Iris pigment epithelial cell (primary cell): Measurements from ENCODE around the gene KLLN.
"Not testable (repeated sequence)": the region's sequence is repeated elsewhere in the genome, so short reads cannot be mapped to it uniquely, and the experiment has no call there.

ENCODE experiments used
- DNase-seq: peaks from one replicate; pipeline ENCODE4 v3.0.0-alpha.2; 2011; ENCODE audit warnings: low read depth

KLLN gene, protein sequence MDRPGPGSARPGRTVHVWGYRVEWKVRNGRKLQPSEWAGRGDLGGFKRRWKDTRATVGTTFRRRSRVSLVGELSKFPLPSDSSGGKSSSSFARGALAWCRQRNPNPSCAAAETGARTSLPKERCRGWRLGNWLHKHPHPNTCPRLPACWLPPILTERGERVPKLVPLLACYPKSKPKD

DNA sequence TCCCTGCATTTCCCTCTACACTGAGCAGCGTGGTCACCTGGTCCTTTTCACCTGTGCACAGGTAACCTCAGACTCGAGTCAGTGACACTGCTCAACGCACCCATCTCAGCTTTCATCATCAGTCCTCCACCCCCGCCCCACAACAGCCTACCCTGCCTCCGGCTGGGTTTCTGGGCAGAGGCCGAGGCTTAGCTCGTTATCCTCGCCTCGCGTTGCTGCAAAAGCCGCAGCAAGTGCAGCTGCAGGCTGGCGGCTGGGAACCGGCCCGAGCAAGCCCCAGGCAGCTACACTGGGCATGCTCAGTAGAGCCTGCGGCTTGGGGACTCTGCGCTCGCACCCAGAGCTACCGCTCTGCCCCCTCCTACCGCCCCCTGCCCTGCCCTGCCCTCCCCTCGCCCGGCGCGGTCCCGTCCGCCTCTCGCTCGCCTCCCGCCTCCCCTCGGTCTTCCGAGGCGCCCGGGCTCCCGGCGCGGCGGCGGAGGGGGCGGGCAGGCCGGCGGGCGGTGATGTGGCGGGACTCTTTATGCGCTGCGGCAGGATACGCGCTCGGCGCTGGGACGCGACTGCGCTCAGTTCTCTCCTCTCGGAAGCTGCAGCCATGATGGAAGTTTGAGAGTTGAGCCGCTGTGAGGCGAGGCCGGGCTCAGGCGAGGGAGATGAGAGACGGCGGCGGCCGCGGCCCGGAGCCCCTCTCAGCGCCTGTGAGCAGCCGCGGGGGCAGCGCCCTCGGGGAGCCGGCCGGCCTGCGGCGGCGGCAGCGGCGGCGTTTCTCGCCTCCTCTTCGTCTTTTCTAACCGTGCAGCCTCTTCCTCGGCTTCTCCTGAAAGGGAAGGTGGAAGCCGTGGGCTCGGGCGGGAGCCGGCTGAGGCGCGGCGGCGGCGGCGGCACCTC lies at the start of gene KLLN, which contains the start of gene PTEN:
TSS of gene KLLN (minus strand) at position 481 of the 891 bp plus-strand sequence. CDS start 1,046 bp downstream, outside the sequence.
TSS of gene PTEN (plus strand) at position 573 of the 891 bp plus-strand sequence. CDS start 845 bp downstream, outside the sequence.
- DNase-seq = peak; percentile 94

DNA sequence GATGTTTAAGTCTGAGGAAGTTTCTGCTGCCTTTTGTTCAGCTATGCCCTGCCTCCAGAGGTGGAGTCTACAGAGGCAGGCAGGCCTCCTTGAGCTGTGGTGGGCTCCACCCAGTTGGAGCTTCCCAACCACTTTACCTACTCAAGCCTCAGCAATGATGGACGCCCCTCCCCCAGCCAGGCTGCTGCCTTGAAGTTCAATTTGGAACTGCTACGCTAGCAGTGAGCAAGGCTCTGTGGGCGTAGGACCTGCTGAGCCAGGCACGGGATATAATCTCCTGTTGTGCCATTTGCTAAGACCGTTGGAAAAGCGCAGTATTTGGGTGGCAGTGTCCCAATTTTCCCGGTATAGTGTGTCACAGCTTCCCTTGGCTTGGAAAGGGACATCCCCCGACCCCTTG lies 40.1 kb upstream of the KLLN start:
- DNase-seq = not testable (repeated sequence)

DNA sequence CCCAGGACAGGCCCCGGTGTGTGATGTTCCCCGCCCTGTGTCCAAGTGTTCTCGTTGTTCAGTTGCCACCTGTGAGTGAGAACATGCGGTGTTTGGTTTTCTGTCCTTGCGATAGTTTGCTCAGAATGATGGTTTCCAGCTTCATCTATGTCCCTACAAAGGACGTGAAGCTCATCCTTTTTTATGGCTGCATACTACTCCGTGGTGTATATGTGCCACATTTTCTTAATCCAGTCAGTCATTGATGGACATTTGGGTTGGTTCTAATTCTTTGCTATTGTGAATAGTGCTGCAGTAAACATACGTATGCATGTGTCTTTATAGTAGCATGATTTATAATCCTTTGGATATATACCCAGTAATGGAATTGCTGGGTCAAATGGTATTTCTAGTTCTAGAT lies 34.6 kb upstream of the KLLN start:
- DNase-seq = not testable (repeated sequence)

DNA sequence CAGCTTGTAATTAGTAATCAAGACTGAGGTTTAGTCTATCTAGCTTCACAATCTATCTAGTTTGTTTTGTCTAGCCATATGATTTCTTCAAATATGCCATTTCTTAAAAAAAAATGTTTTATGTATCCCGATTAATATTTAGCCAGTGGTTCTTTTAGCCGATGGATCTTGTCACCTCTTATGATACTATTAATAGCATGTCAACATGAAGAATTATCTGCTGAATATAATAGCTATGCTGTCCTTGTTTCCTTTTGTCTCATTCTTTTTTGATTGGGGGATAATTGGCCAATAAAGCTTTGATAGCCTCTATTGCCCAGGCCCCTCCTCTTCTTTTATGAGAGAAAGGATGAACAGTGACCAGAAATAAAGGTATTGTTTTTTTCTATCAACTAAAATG lies 32.9 kb upstream of the KLLN start:
- no peak for DNase-seq

DNA sequence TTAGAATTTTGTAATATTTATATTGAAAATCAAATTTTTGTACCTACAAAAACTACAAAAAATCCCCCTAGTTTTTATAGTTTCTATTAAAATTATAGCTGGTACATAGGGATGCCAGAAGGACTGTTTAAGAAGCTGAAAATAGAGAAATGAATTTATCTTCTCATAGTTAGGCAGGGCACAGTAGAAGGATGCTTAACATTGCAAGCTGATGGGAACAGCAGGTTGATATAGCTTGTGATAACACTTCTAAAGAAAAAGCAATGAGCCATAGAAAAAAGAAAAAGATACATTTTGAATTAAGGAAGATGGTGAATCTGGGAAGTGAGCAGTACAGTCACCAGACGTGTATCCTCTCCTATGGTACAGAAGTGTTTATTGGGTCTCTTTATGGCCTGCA lies 32.1 kb upstream of the KLLN start:
- no peak for DNase-seq

DNA sequence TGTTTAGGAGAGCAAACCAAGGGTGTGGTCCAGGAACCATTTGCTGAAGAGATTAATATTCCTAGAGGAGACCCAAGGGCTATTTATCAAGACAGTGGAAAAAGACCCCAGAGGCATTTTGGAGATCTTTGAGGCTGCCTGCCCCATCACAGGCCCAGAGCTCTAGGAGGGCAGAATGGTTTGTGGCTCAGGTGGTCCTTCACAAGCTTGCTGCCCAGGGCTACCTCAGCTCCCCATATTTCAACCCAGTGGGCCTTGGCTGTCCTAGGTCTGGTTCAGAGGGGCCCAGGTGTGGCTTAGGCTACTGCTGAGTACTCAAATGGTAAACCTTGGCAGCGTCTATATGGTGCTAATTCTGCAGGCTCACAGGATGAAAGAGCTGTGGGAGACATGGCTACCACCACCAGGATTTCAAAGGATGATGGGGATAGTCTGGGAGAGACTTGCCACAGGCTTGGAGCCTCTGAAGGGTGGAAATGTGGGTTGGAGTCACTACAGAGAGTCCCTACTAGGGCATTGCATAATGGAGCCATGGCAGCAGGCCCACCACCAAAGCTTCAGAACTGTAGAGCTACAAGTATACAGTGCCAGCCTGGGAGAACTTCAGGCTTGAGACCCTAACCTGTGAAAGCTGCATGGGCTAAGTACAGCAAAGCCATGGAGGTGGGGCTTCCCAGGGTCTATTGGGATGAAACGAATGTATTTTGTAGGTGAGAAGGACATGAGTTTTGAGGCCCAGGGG lies 24.4 kb upstream of the KLLN start:
- DNase-seq = no peak

DNA sequence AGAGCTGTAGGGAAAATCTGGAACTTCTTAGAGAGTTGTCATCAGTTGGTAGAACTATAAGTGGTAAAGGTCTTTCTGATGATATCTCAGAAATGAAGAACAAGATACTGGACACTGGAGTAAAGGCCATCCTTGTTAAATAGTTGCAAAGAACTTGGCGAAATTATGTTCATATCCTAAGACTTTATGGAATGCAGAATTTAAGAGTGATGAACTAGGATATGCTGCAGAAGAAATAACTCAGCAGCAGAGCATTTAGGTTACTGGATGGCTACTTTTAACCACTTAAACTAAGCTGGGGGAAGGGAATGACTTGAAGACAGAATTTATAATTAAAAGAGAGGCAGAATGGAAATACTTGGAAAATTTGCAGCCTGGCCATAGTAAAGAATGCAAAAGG lies 23.8 kb upstream of the KLLN start:
- peak; percentile 26 for DNase-seq

DNA sequence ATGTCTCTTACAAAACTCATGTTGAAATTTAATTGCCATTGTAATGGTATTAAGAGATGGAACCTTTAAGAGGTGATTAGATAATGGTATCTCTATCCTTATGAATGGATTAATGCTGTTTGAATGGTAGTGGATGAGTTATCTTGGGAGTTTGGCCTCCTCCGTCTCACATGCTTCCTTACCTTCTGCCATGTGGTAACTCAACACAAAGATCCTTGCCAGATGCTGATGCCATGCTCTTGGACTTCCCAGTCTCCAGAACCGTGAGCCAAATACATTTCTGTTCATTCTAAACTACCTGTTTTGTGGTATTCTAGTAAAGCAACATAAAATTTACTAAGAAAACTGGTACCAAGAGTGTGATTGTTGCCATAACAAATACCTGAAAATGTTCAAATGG lies 23.3 kb upstream of the KLLN start:
- no peak for DNase-seq

DNA sequence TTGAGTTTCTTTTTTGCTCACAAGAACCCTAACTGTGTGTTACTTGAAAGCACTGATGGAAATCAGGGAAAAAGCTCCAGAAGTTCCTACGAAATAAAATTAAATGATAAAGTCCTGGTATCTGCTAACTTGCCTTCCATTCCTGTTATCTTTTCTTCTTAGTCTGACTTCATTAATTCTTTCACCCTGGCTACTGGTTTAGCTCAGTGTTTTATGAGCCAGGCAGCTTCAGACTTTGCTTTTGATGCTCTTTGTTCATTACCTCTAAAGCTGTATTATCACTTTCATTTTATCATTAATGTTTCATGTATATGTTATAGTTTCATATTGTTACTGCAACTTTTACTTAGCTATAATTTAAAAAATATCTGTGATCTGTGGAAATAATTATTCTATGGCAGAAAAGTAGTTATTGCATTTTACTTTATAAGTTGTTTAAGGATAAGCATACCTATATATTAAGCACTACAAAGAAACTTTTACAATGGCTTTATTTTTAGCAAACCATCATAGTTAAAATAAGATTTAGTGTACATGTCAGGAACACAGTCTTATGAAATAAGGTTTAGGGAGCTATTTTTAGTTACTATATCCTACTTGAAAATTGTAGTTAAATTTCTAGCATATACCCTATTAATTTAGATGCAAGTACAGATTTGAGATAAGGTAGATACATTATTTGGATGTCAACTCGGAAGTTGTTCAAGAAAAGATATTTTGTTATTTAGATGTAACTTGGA lies 19.4 kb upstream of the KLLN start:
- DNase-seq = no peak

DNA sequence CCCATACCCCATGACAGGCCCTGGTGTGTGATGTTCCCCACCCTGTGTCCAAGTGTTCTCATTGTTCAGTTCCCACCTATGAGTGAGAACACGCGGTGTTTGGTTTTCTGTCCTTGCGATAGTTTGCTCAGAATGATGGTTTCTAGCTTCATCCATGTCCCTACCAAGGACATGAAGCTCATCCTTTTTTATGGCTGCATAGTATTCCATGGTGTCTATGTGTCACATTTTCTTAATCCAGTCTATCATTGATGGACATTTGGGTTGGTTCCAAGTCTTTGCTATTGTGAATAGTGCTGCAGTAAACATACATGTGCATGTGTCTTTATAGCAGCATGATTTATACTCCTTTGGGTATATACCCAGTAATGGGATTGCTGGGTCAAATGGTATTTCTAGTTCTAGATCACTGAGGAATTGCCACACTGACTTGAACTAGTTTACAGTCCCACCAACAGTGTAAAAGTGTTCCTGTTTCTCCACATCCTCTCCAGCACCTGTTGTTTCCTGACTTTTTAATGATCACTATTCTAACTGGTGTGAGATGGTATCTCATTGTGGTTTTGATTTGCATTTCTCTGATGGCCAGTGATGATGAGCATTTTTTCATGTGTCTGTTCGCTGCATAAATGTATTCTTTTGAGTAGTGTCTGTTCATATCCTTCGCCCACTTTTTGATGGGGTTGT lies 18.2 kb upstream of the KLLN start:
- DNase-seq = not testable (repeated sequence)

DNA sequence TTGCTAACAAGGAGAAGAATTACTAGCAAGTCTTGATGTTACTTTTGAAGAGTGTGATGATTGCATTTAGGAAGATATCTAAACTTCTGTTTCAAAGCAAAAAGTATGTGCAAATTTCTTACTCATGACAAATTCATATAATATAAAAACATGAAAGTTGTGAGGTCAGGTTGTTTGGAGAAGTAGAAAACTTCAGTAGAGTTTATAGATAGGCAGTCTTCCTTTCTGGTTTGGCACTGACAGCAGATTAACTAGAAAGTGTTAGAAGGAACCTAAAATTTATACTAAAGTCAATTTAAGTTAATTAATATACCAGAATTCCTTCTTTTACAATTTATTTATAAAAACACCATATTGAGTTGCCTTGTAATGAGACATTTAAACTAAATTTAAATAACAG lies 17.0 kb upstream of the KLLN start:
- DNase-seq = no peak

DNA sequence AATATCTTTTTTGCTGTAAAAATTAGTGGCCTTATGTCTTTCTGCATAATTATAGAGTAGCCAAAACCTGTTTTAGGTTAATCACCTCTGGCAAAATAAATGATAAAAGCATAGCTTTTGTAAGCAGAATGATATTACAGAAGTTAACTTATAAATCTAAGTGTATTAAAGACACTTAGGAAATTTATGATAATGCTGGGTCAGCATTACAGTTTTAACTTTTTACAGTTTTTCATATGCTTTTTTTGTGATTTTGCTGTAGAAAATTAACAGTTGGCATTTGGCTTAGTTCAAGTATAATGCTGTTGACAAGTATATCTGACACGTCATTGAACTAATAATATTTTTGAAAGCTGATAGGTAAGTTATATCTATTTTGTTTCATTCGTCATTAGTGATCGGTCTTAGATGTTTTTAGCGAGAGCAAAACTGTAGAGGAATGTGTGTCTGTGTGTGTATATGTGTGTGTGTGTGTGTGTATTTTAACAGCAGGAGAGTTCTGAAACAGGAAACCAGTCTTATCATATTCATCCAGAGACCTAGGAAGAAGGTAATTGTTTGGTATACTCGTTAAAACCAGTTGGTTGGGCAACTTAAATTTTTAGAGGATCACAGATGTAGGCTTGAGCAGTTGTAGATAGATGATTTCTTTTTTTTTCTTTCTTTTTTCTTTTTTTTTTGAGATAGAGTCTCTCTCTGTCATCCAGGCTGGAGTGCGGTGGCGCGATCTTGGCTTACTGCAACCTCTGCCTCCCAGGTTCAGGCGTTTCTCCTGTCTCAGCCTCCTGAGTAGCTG lies 15.5 kb upstream of the KLLN start:
- DNase-seq = no peak

DNA sequence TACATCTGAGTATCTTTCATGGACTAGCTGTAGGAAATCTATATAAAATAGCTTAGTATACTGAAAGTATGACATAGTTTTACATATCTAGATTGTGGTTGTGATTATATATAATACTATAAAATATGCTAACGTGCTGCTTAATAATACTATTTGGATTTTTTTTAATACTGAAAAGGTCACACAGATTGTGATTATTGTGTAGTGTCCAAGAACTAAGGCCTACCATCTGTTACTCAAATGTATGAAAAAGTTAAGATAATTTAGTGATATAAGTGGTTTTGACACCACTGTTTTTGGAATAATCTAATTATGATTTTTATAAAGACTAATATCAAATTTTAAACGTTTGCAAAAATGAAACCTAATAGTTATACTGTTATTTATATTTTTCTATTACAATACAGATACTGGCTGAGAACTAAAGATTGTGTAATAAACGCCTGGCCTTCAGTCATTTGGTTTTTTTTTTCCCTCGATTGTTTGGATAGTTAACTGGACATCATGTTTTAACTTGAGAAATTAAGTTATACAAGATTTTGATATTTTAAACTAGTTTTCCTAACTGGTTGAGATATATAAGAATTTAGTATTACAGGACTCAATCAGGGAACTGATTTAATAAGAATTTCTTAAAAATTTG lies 12.7 kb upstream of the KLLN start:
- no peak for DNase-seq

DNA sequence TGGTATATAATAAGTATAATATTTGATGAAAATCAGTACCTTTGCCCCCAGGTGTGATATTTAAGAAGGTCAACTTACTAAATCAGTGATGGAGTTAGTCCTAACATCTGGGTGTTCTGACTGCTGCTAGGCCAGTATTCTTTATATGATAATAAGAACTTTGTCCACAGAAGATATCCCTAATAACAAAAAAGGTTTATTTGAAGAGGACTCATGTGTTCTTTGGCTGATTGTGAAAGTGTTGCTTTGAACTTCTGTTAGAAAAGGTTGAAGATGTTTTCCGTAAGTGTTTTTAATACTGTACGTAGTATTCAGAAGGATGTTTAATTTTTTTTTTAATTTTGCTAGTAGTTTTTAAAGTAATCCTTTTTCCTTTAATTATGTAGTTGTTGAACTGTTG lies 10.3 kb upstream of the KLLN start:
- no peak for DNase-seq

DNA sequence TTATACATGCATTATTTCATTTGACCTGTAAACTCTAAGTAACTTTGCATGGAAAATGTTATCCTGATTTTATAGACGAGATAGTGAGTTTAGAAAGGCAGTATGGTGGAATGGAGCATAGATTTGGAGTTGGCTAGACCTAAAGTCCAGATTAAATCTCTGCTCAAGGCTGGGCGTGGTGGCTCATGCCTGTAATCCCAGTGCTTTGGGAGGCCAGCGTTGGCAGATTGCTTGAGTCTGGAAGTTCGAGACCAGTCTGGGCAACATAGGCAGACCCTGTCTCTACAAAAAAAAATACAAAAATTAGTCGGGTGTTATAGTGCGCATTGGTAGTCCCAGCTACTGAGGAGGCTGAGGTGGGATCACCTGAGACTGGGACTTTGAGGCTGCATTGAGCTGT lies 9.5 kb upstream of the KLLN start:
- no peak for DNase-seq

DNA sequence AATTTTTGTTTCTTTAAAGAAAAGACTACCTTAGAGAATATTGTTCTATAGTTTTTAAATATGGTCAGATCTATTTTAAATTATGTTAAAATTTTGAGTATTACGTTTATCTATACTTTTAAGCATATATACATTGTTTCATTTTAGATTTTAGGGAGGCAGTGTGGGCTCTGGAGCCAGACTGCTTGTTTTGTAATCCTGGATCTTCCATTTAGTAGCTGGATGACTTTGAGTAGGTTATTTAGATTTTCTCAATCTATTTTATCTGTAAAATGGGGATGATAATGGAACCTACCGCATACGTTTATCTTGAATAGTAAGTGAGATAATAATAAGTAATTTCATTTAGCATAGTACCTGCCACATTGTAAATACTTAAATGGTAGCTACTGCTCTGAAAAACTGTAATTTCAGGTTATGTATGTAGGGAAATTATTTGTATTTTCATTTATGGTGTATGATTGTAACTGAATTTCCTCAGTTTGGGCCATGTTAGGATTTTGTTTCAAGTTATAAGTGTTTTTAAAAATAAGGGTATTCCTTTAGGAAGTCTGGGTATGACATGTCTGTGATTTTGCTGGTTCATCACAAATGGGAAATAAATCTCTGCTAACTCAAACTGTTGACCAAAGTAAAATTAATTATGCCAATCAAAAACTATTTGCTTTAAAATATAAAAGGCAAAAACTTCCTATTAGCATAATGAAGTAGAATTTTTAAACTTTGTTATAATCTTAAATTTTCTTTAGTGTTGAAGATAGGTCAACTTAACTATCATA lies 6.6 kb upstream of the KLLN start:
- no peak for DNase-seq

DNA sequence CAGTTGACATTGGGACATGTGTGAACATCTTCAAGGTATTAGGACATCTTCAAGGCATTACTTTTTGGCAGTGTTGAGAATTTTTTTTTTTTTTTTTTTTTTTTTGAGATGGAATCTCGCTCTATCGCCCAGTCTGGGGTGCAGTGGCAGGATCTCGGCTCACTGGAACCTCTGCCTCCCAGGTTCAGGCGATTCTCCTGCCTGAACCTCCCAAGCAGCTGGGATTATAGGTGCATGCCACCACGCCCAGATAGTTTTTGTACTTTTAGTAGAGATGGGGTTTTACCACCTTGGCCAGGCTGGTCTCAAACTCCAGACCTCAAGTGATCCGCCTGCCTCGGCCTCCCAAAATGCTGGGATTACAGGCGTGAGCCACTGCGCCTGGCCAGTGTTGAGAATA lies 5.8 kb upstream of the KLLN start:
- not testable (repeated sequence) for DNase-seq

DNA sequence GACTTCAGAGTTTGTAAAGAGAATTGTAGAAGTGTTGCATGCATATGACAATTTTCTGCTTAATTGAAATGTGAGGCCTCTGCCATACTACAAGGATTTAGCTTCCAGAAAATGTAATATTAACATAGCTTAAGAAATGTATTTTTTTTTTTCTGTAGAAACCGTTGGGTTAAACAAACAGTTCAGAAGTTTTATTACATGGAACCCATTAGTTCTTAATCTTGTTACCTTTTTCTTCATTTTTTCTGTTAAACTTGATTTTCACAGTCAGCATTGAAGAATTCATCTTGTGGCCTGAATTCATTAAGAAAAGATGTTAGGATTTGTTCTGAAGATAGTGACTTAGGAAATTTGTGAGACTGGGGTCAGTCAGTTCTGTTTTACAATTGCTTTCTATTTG lies 4.9 kb upstream of the KLLN start:
- no peak for DNase-seq

DNA sequence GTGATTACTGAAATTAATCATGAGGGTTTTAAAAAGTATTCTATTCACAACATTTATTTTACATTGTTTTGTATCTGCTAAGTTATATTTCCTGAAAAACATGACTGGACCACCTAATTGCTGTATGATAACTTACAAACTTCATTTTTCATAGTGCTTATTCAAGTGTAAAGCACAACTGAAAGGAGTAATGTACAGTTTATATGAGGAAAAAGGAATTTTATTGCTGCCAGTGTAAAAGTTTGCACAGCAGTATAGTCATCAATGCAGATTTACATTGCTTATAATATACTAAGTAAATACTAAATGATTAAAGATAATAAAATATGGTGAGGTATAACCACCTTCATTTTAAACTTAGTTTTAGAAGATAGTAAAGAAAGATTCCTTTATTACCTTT lies 4.1 kb upstream of the KLLN start:
- no peak for DNase-seq
